IMR-90 (cell line): Measurements from ENCODE around the gene SLC4A7. TPM values are rescaled to one million over a fixed set of nuclear protein-coding genes. Genes with fewer than 3 reads are reported as not detected.

Source experiments
- ATAC-seq: fragments of 200-7000 bp; cut with Tn5 transposase; 2 replicates; pipeline ENCODE4 v1.9.1; 2020; ENCODE audit warnings: low read depth, mild to moderate bottlenecking, moderate library complexity
- BruUV-seq: library from RNA; stranded (reverse); fragments of 400-500 nt; replicated peaks from 2 replicates; lab custom pipeline; 2021; lab: Mats Ljungman, UMichigan
- CTCF ChIA-PET: fragments of 300-600 bp; formaldehyde crosslinking; extraction: SDS; loops from one replicate; lab custom pipeline; 2021; ENCODE audit warnings: antibody characterized with exemption; lab: Yijun Ruan, JAX
- POLR2A ChIA-PET: fragments of 300-600 bp; sonication (Branson Sonifier 250); formaldehyde crosslinking; loops from one replicate; lab custom pipeline; 2022; ENCODE audit warnings: antibody characterized with exemption; ENCODE audit not compliant: unreplicated experiment; lab: Charles Lee
- DNase-seq: peaks from one replicate; pipeline ENCODE4 v3.0.0; 2013
- H2AFZ ChIP-seq: replicated peaks from 2 replicates; pipeline ENCODE3; 2013; ENCODE audit warnings: low read length, mild to moderate bottlenecking; ENCODE audit not compliant: poor library complexity
- H2AK5ac ChIP-seq: 2 replicates; pipeline ENCODE4 v1.6.1; 2013; ENCODE audit warnings: low read depth, low read length, inconsistent platforms
- H2AK9ac ChIP-seq: replicated peaks from 2 replicates; pipeline ENCODE3; 2013; ENCODE audit warnings: mild to moderate bottlenecking, low read depth, low read length, moderate library complexity; ENCODE audit not compliant: poor library complexity
- H2BK120ac ChIP-seq: 2 replicates; pipeline ENCODE4 v1.6.1; 2013; ENCODE audit warnings: low read depth, low read length, inconsistent platforms
- H2BK15ac ChIP-seq: 3 replicates; pipeline ENCODE4 v1.6.1; 2013; ENCODE audit warnings: low read depth, low read length, inconsistent platforms
- H2BK20ac ChIP-seq: 2 replicates; pipeline ENCODE4 v1.6.1; 2013; ENCODE audit warnings: low read depth, mild to moderate bottlenecking, inconsistent platforms, low read length, moderate library complexity
- H2BK5ac ChIP-seq: 2 replicates; pipeline ENCODE4 v1.6.1; 2013; ENCODE audit warnings: mild to moderate bottlenecking, low read depth, low read length, inconsistent platforms; ENCODE audit not compliant: poor library complexity, severe bottlenecking
- H3K14ac ChIP-seq: replicated peaks from 2 replicates; pipeline ENCODE4 v1.6.1; 2013; ENCODE audit warnings: low read depth, low read length, inconsistent platforms
- H3K18ac ChIP-seq: 2 replicates; pipeline ENCODE4 v1.6.1; 2013; ENCODE audit warnings: low read depth, low read length, control low read depth
- H3K23ac ChIP-seq: 2 replicates; pipeline ENCODE4 v1.6.1; 2013; ENCODE audit warnings: low read depth, low read length, inconsistent platforms
- H3K27ac ChIP-seq: 2 replicates; pipeline ENCODE4 v1.5.1; 2013; ENCODE audit warnings: mild to moderate bottlenecking, control low read depth, low read length; ENCODE audit not compliant: insufficient read depth
- H3K27me3 ChIP-seq: 2 replicates; pipeline ENCODE4 v1.6.1; 2013; ENCODE audit warnings: low read length; ENCODE audit not compliant: control insufficient read depth, insufficient read depth
- H3K36me3 ChIP-seq: 2 replicates; pipeline ENCODE4 v1.6.1; 2013; ENCODE audit warnings: low read length, mixed read lengths; ENCODE audit not compliant: control insufficient read depth, insufficient read depth
- H3K4ac ChIP-seq: 2 replicates; pipeline ENCODE4 v1.6.1; 2013; ENCODE audit warnings: low read depth, low read length, inconsistent platforms
- H3K4me1 ChIP-seq: 2 replicates; pipeline ENCODE4 v1.6.1; 2013; ENCODE audit warnings: low read length, mixed read lengths; ENCODE audit not compliant: control insufficient read depth, insufficient read depth
- H3K4me2 ChIP-seq: 2 replicates; pipeline ENCODE4 v1.6.1; 2013; ENCODE audit warnings: low read depth, mild to moderate bottlenecking, control low read depth, low read length, moderate library complexity
- H3K4me3 ChIP-seq: 2 replicates; pipeline ENCODE4 v1.5.1; 2013; ENCODE audit warnings: low read depth, mild to moderate bottlenecking, control low read depth, low read length, moderate library complexity; ENCODE audit not compliant: insufficient read depth
- H3K56ac ChIP-seq: 2 replicates; pipeline ENCODE4 v1.6.1; 2013; ENCODE audit warnings: low read length, inconsistent platforms; ENCODE audit not compliant: insufficient read depth; ENCODE audit errors: extremely low read depth
- H3K79me1 ChIP-seq, 2 experiments: 2 replicates each; pipeline ENCODE4 v1.6.1; 2013; ENCODE audit warnings: low read length in 2 of 2, inconsistent platforms in 1 of 2, low read depth in 1 of 2
- H3K9ac ChIP-seq: 2 replicates; pipeline ENCODE4 v1.6.1; 2013; ENCODE audit warnings: low read depth, low read length, control low read depth
- H3K9me1 ChIP-seq: 2 replicates; pipeline ENCODE4 v1.6.1; 2013; ENCODE audit warnings: low read length, inconsistent platforms; ENCODE audit not compliant: insufficient read depth
- H3K9me3 ChIP-seq: 2 replicates; pipeline ENCODE4 v1.6.1; 2013; ENCODE audit warnings: low read length; ENCODE audit not compliant: control insufficient read depth, insufficient read depth
- H4K20me1 ChIP-seq: 2 replicates; pipeline ENCODE4 v1.6.1; 2013; ENCODE audit warnings: low read length, inconsistent platforms; ENCODE audit not compliant: insufficient read depth
- H4K5ac ChIP-seq: 2 replicates; pipeline ENCODE4 v1.6.1; 2013; ENCODE audit warnings: mild to moderate bottlenecking, low read depth, low read length, control low read depth
- H4K8ac ChIP-seq, 2 experiments: 2 replicates each; pipeline ENCODE4 v1.6.1; 2013; ENCODE audit warnings: low read depth in 2 of 2, low read length in 2 of 2, control low read depth in 1 of 2, inconsistent platforms in 1 of 2
- H4K91ac ChIP-seq: 2 replicates; pipeline ENCODE4 v1.6.1; 2013; ENCODE audit warnings: low read depth, low read length, inconsistent platforms; ENCODE audit not compliant: insufficient read depth
- CEBPB ChIP-seq: IDR thresholded peaks from 2 replicates; pipeline ENCODE4 v1.6.1; 2012; ENCODE audit warnings: low read depth, low read length, improper control_type of control experiment
- CHD1 ChIP-seq: IDR thresholded peaks from 2 replicates; pipeline ENCODE4 v1.6.1; 2012; ENCODE audit warnings: low read depth, low read length, improper control_type of control experiment
- FOS ChIP-seq: fragments of 150-350 bp; IDR thresholded peaks from 2 replicates; pipeline ENCODE4 v1.6.1; 2016; ENCODE audit warnings: low read depth, low read length
- MAZ ChIP-seq: IDR thresholded peaks from 2 replicates; pipeline ENCODE4 v1.6.1; 2012; ENCODE audit warnings: low read depth, mild to moderate bottlenecking, low read length, improper control_type of control experiment, moderate library complexity, borderline replicate concordance
- MXI1 ChIP-seq: IDR thresholded peaks from 2 replicates; pipeline ENCODE4 v1.6.1; 2012; ENCODE audit warnings: low read depth, mild to moderate bottlenecking, low read length, moderate library complexity, borderline replicate concordance
- POLR2A ChIP-seq: IDR thresholded peaks from 2 replicates; pipeline ENCODE4 v1.6.1; 2012; ENCODE audit warnings: mild to moderate bottlenecking, low read depth, low read length
- RAD21 ChIP-seq: IDR thresholded peaks from 2 replicates; pipeline ENCODE4 v1.6.1; 2012; ENCODE audit warnings: low read length, improper control_type of control experiment
- RCOR1 ChIP-seq: IDR thresholded peaks from 2 replicates; pipeline ENCODE4 v1.6.1; 2012; ENCODE audit warnings: mild to moderate bottlenecking, low read length, improper control_type of control experiment; ENCODE audit not compliant: insufficient replicate concordance
- SMC3 ChIP-seq: fragments of 150-350 bp; IDR thresholded peaks from 2 replicates; pipeline ENCODE4 v1.6.1; 2016; ENCODE audit warnings: low read depth, mild to moderate bottlenecking, antibody characterized with exemption, low read length, moderate library complexity
- WGBS, 2 experiments: methylation state at CpG; one replicate each; pipeline versions ENCODE4 v1.1.5 to v1.1.7; 2013; ENCODE audit warnings: missing lambda C conversion rate in 2 of 2; ENCODE audit not compliant: insufficient read length in 1 of 2; ENCODE audit errors: extremely low coverage in 2 of 2; 5-methylcytosine and 5-hydroxymethylcytosine counted together
- dilution Hi-C: fragments of 300-500 bp; cut with HindIII; formaldehyde crosslinking; loops from one replicate; pipeline ENCODE4 v1.14.3; 2018; ENCODE audit warnings: low sequenced_read_pairs; ENCODE audit not compliant: unreplicated experiment
- in situ Hi-C: fragments of 300-500 bp; cut with MboI; formaldehyde crosslinking; loops from 3 replicates; pipeline ENCODE4 v1.14.3; 2019; ENCODE audit warnings: low sequenced_read_pairs, inconsistent platforms, mixed read lengths
- intact Hi-C: fragments of 100-400 bp; cut with micrococcal nuclease; formaldehyde crosslinking; loops from 2 replicates; pipeline ENCODE4 v1.10.0; 2022
- polyA plus RNA-seq, 3 experiments: library from polyadenylated mRNA; depleted of rRNA; stranded (reverse); fragments of >200 nt; gene quantifications; 2 replicates each; pipeline ENCODE4 v1.2.3, GENCODE V29; 2012; ENCODE audit warnings: low replicate concordance in 1 of 3
- total RNA-seq: library from RNA; depleted of rRNA; stranded (reverse); fragments of >200 nt; gene quantifications from 2 replicates; pipeline ENCODE4 v1.2.3, GENCODE V29; 2012

SLC4A7 gene
- total and polyA plus RNA-seq, 2 of the 4 experiments (the other 2 are of a cell fraction) = 17.7 to 50.4 TPM

DNA sequence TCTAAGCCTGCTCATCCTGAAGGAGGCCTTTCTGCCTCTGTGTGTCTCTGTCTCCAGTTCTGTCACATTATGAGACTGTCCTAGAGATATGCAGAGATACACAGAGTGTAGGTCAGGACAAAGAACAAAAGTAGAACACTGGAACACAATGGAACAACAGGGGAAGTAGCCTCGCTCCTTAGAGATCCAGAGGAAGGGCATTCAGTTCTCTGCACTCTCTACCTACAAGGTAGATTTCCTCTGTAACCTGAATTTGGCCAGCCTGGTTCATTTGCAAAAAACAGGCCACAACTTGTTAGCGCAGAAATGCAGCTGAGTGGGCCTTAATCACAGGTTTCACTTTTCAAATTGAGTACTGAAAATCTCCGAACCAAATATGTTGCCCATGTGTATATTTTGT is 134.4 kb downstream of the SLC4A7 start:
- H3K4ac ChIP-seq = no peak overlapping the region
- TF ChIP-seq FOS = no peak
- TF ChIP-seq RAD21 = no peak
- TF ChIP-seq POLR2A = no peak
- no peak for TF ChIP-seq MAZ
- no peak for TF ChIP-seq CHD1
- TF ChIP-seq MXI1 = no peak
- TF ChIP-seq CEBPB = no peak
- TF ChIP-seq RCOR1 = no peak
- no peak for TF ChIP-seq SMC3
- H3K9me1 ChIP-seq = peaks cover 2% of the 10 kb centered on the region; the same call in 1 of the 2 replicates
- H3K4me1 ChIP-seq = no peaks in the 10 kb centered on the region
- POLR2A ChIA-PET = interaction anchor here (0.6 kb wide), 1 partner anchor 378 kb away, joined by 4 read pairs; no protein-coding TSS in a partner anchor
- H2BK20ac ChIP-seq = no peak overlapping the region
- H2BK120ac ChIP-seq = no peak overlapping the region
- H2AFZ ChIP-seq = no peak overlapping the region
- H2AK5ac ChIP-seq = no peak overlapping the region
- ATAC-seq (no peak), DNase-seq (no peak)
- H4K20me1 ChIP-seq = no peaks in the 10 kb centered on the region
- no peak overlapping the region for H3K4me3 ChIP-seq
- H3K79me1 ChIP-seq = no peaks in the 10 kb centered on the region
- H3K27me3 ChIP-seq = no peaks in the 10 kb centered on the region
- BruUV-seq = no TSS peak
- 0 out of 2 replicates have a peak, but pooled peaks cover 1% of the 10 kb centered on the region for H3K36me3 ChIP-seq
- H3K9ac ChIP-seq = no peak overlapping the region
- no peak overlapping the region for H3K56ac ChIP-seq
- H3K14ac ChIP-seq = no peak overlapping the region
- H3K18ac ChIP-seq = peak overlapping the region; percentile 28; the same call in 1 of the 2 replicates
- H4K91ac ChIP-seq = no peak overlapping the region
- H4K5ac ChIP-seq = peak overlapping the region; percentile 49; the same call in 1 of the 2 replicates
- CTCF ChIA-PET = interaction anchor here (0.9 kb wide), 1 partner anchor 8 kb away, joined by 3 read pairs; no protein-coding TSS in a partner anchor
- intact Hi-C loops = no loop called here
- H3K4me2 ChIP-seq = peak overlapping the region; percentile 53; the same call in 1 of the 2 replicates
- no peak overlapping the region for H3K23ac ChIP-seq
- peak overlapping the region in 1 of 2 experiments; percentile 67; a peak in 1 of 4 replicates for H4K8ac ChIP-seq
- H2BK5ac ChIP-seq = no peak overlapping the region
- no peak overlapping the region for H2BK15ac ChIP-seq
- H3K27ac ChIP-seq = no peak overlapping the region
- dilution Hi-C loops = no loop called here
- in situ Hi-C loops = no loop called here
- WGBS, 2 experiments = no CpG with 5 or more reads among the region's 3 CpGs
- H2AK9ac ChIP-seq = no peak overlapping the region
- H3K9me3 ChIP-seq = no peaks in the 10 kb centered on the region
